Fibroblast of lung (primary cell): ENCODE measurements around the gene PRSS12.

Source experiments
- CTCF ChIP-seq, 2 donors: IDR thresholded peaks in 1 of 2; conservative IDR thresholded peaks in 1 of 2; 1 replicate in 1 of 2; 2 replicates in 1 of 2; pipeline ENCODE4 v1.5.1; 2011 to 2012; ENCODE audit warnings: low read length in 2 of 2, control low read depth in 1 of 2, inconsistent platforms in 1 of 2, low read depth in 1 of 2, mild to moderate bottlenecking in 1 of 2
- EZH2 ChIP-seq: IDR thresholded peaks from 2 replicates; pipeline ENCODE4 v1.5.1; 2012; ENCODE audit warnings: low read length, control low read depth, mild to moderate bottlenecking; ENCODE audit errors: missing control alignments

- TF ChIP-seq EZH2 (no peak), CTCF (conservative IDR thresholded peaks at IDR 0.05 in 1 of 2, IDR thresholded peaks at IDR 0.05 in 1 of 2; ENCODE audit: low read depth in 1 of 2, low read length in 2 of 2) (no peak)
Measured at GRCh38 chr4:118338981-118339765, 13.6 kb downstream of the PRSS12 start.
